GM23338 (cell line): Measurements from ENCODE around the gene VPS45. TPM values are rescaled to one million over a fixed set of nuclear protein-coding genes. Genes with fewer than 3 reads are reported as not detected.

Experiments used
- ATAC-seq: fragments of 200-7000 bp; cut with Tn5 transposase; 3 replicates; pipeline ENCODE4 v1.9.1; 2020
- DNase-seq: peaks from one replicate; pipeline ENCODE4 v3.0.0-alpha.2; 2015; ENCODE audit warnings: low spot score
- H2AFZ ChIP-seq: fragments of 200-600 bp; sonication (generic); 2 replicates; pipeline ENCODE4 v1.8.0; 2016; ENCODE audit warnings: antibody characterized with exemption, mild to moderate bottlenecking, moderate library complexity
- H3F3A ChIP-seq: fragments of 200-600 bp; sonication (generic); replicated peaks from 2 replicates; pipeline ENCODE4 v1.8.0; 2017; ENCODE audit warnings: antibody characterized with exemption, mixed run types, low read depth
- H3K27ac ChIP-seq: fragments of 200-600 bp; sonication (generic); 2 replicates; pipeline ENCODE4 v1.6.1; 2016; ENCODE audit warnings: low read depth
- H3K27me3 ChIP-seq: fragments of 200-600 bp; sonication (generic); 2 replicates; pipeline ENCODE4 v1.8.0; 2016; ENCODE audit warnings: mild to moderate bottlenecking, mixed run types, moderate library complexity; ENCODE audit not compliant: insufficient read depth
- H3K36me3 ChIP-seq: fragments of 200-600 bp; sonication (generic); 2 replicates; pipeline ENCODE4 v1.8.0; 2016; ENCODE audit warnings: mild to moderate bottlenecking; ENCODE audit not compliant: insufficient read depth
- H3K4me1 ChIP-seq: fragments of 200-600 bp; sonication (generic); 2 replicates; pipeline ENCODE4 v1.8.0; 2016; ENCODE audit warnings: mild to moderate bottlenecking, moderate library complexity; ENCODE audit not compliant: insufficient read depth
- H3K4me2 ChIP-seq: fragments of 200-600 bp; sonication (generic); 2 replicates; pipeline ENCODE4 v1.7.1; 2017; ENCODE audit warnings: mixed run types
- H3K4me3 ChIP-seq: fragments of 200-600 bp; sonication (generic); 2 replicates; pipeline ENCODE4 v1.6.1; 2016; ENCODE audit warnings: mixed run types
- H3K79me2 ChIP-seq: fragments of 200-600 bp; sonication (generic); replicated peaks from 2 replicates; pipeline ENCODE4 v1.8.0; 2017; ENCODE audit warnings: mild to moderate bottlenecking; ENCODE audit not compliant: insufficient read depth
- H3K9me2 ChIP-seq: fragments of 200-600 bp; sonication (generic); 2 replicates; pipeline ENCODE4 v1.8.0; 2017; ENCODE audit not compliant: insufficient read depth
- H4K20me1 ChIP-seq: fragments of 200-600 bp; sonication (generic); replicated peaks from 2 replicates; pipeline ENCODE4 v1.8.0; 2017; ENCODE audit warnings: mild to moderate bottlenecking; ENCODE audit not compliant: insufficient read depth
- H3K27ac Mint-ChIP-seq: 2 replicates; pipeline ENCODE4 v1.8.0; 2020; ENCODE audit warnings: inconsistent platforms, mild to moderate bottlenecking, moderate library complexity, mixed read lengths
- H3K27me3 Mint-ChIP-seq: 3 replicates; pipeline ENCODE4 v1.8.0; 2022; ENCODE audit warnings: low read depth, mild to moderate bottlenecking, moderate library complexity, mixed read lengths, inconsistent platforms; ENCODE audit not compliant: insufficient read depth, poor library complexity
- H3K36me3 Mint-ChIP-seq: 3 replicates; pipeline ENCODE4 v1.8.0; 2021; ENCODE audit warnings: low read depth, mild to moderate bottlenecking, inconsistent platforms, moderate library complexity, mixed read lengths
- H3K4me1 Mint-ChIP-seq: 3 replicates; pipeline ENCODE4 v1.8.0; 2020; ENCODE audit warnings: mild to moderate bottlenecking, inconsistent platforms, mixed read lengths
- H3K4me3 Mint-ChIP-seq: 3 replicates; pipeline ENCODE4 v1.8.0; 2021; ENCODE audit warnings: moderate library complexity, mild to moderate bottlenecking, inconsistent platforms, mixed read lengths
- H3K9me3 Mint-ChIP-seq: 3 replicates; pipeline ENCODE4 v1.8.0; 2020; ENCODE audit warnings: moderate library complexity, mild to moderate bottlenecking, inconsistent platforms, mixed read lengths
- EZH2 ChIP-seq: fragments of 200-600 bp; sonication (generic); IDR thresholded peaks from one replicate; pipeline ENCODE4 v1.8.0; 2017; ENCODE audit warnings: antibody characterized with exemption, mild to moderate bottlenecking, low read depth; ENCODE audit not compliant: unreplicated experiment
- JUNB ChIP-seq: IDR thresholded peaks from one replicate; pipeline ENCODE4 v1.6.1; 2016; ENCODE audit warnings: antibody characterized with exemption; ENCODE audit not compliant: unreplicated experiment
- POLR2AphosphoS5 ChIP-seq: IDR thresholded peaks from 2 replicates; pipeline ENCODE4 v1.6.1; 2016; ENCODE audit warnings: antibody characterized with exemption, low read depth
- polyA plus RNA-seq: library from polyadenylated mRNA; unstranded; fragments of >200 nt; fragmentation: Nextera tagmentation; extraction: Ambion mirVana; gene quantifications from 2 replicates; pipeline ENCODE4 v1.2.1, GENCODE V29; 2016
- total RNA-seq: library from RNA; depleted of rRNA; stranded (reverse); fragments of >200 nt; shearing (Covaris generic); gene quantifications from 2 replicates; pipeline ENCODE4 v1.2.3, GENCODE V29; 2014
- TF ChIP-seq, protein P1 (sequence below): IDR thresholded peaks from one replicate; pipeline ENCODE4 v1.6.1; 2018; ENCODE audit warnings: antibody characterized with exemption; ENCODE audit not compliant: unreplicated experiment
- TF ChIP-seq, protein P2 (sequence below): IDR thresholded peaks from 2 replicates; pipeline ENCODE4 v1.6.1; 2016; ENCODE audit warnings: antibody characterized with exemption

Gene VPS45
- total and polyA plus RNA-seq, 2 experiments from 2014 or later, result 23.5 to 37.5 TPM

DNA sequence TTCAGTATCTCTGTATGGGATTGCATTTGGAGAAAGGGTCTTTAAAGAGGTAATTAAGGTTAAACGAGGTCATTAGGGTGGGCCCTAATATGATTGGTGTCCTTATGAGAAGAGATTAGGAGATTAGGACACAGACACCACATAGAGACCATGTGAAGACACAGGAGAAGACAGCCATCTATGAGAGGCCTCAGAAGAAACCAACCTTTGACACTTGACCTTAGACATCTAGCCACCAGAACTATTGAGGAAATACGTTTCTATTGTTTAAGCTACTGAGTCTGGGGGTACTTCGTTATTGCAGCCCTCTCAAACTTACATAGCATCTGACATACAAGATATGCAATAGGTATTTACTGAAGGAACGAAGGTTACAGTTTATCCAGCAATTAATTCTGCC lies 7.3 kb upstream of the VPS45 start (continued):
- TF ChIP-seq, protein P1, sequence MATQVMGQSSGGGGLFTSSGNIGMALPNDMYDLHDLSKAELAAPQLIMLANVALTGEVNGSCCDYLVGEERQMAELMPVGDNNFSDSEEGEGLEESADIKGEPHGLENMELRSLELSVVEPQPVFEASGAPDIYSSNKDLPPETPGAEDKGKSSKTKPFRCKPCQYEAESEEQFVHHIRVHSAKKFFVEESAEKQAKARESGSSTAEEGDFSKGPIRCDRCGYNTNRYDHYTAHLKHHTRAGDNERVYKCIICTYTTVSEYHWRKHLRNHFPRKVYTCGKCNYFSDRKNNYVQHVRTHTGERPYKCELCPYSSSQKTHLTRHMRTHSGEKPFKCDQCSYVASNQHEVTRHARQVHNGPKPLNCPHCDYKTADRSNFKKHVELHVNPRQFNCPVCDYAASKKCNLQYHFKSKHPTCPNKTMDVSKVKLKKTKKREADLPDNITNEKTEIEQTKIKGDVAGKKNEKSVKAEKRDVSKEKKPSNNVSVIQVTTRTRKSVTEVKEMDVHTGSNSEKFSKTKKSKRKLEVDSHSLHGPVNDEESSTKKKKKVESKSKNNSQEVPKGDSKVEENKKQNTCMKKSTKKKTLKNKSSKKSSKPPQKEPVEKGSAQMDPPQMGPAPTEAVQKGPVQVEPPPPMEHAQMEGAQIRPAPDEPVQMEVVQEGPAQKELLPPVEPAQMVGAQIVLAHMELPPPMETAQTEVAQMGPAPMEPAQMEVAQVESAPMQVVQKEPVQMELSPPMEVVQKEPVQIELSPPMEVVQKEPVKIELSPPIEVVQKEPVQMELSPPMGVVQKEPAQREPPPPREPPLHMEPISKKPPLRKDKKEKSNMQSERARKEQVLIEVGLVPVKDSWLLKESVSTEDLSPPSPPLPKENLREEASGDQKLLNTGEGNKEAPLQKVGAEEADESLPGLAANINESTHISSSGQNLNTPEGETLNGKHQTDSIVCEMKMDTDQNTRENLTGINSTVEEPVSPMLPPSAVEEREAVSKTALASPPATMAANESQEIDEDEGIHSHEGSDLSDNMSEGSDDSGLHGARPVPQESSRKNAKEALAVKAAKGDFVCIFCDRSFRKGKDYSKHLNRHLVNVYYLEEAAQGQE, result no peak
- no peak for TF ChIP-seq POLR2AphosphoS5

DNA sequence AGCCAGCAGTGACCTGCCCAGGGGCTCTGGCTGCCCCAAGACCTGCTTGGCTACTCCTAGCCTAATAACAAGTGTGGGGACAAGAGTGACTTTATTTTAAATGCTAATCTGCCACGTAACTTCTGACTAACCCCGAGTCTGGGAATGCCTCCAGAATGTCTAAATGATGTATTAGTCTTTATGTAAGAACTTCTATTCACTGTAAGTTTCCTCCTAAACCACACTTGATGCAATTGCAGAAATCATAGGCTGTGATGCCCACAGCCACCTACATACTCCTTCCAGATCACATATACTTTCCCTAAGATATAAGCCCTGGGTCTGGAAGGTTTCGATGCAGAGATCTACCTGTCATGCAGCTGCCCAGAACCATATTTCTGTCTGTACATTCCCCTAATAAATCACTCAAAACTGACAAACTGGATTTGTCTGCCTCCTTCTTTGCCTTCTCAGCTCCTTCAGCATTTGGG lies 5.9 kb upstream of the VPS45 start:
- no peak overlapping the region for H3K27ac Mint-ChIP-seq
- H3K9me2 ChIP-seq, result no peaks in the 10 kb centered on the region
- no peaks in the 10 kb centered on the region for H3K36me3 Mint-ChIP-seq
- H2AFZ ChIP-seq, result no peak overlapping the region
- no peak overlapping the region for H3K4me2 ChIP-seq
- peaks cover 5% of the 10 kb centered on the region; the same call in 2 of the 3 replicates for H3K4me1 Mint-ChIP-seq
- no peaks in the 10 kb centered on the region for H3K27me3 Mint-ChIP-seq
- no peaks in the 10 kb centered on the region for H3K9me3 Mint-ChIP-seq
- H3K36me3 ChIP-seq, result no peaks in the 10 kb centered on the region
- H3K27me3 ChIP-seq, result no peaks in the 10 kb centered on the region
- H3K79me2 ChIP-seq, result no peaks in the 10 kb centered on the region
- H3K27ac ChIP-seq, result no peak overlapping the region
- no peak overlapping the region for H3K4me3 Mint-ChIP-seq
- no peaks in the 10 kb centered on the region for H4K20me1 ChIP-seq
- no peaks in the 10 kb centered on the region for H3K4me1 ChIP-seq
- H3F3A ChIP-seq, result no peaks in the 10 kb centered on the region
- DNase-seq (no peak), ATAC-seq (no peak)
- no peak overlapping the region for H3K4me3 ChIP-seq
- TF ChIP-seq JUNB, result no peak
- TF ChIP-seq, protein P2, sequence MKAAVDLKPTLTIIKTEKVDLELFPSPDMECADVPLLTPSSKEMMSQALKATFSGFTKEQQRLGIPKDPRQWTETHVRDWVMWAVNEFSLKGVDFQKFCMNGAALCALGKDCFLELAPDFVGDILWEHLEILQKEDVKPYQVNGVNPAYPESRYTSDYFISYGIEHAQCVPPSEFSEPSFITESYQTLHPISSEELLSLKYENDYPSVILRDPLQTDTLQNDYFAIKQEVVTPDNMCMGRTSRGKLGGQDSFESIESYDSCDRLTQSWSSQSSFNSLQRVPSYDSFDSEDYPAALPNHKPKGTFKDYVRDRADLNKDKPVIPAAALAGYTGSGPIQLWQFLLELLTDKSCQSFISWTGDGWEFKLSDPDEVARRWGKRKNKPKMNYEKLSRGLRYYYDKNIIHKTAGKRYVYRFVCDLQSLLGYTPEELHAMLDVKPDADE, result no peak
- TF ChIP-seq, protein P1, result no peak

DNA sequence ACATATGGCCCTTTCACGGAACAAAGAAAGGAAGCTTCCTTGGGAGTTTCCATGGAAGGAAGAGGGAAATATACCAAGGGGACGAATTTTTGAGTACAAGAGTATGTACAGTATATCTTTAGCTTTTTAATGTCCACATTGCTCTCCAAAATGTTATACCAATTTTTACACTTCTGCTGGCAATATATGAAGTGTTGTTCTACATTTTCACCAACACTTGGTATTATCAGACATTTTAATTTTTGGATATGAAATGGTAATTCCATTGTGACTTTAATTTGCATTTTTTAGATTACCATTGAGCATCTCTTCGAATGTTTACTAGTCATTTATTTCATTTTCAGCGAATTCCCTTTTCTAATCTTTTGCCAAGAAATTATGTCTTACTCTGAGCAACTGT lies 5.5 kb upstream of the VPS45 start:
- no peak overlapping the region for H3K4me3 ChIP-seq
- H3K79me2 ChIP-seq, result no peaks in the 10 kb centered on the region
- no peaks in the 10 kb centered on the region for H3K27me3 ChIP-seq
- no peaks in the 10 kb centered on the region for H3K36me3 ChIP-seq
- no peaks in the 10 kb centered on the region for H4K20me1 ChIP-seq
- DNase-seq, result no peak
- no peak overlapping the region for H3K4me3 Mint-ChIP-seq
- no peak for TF ChIP-seq EZH2
- no peaks in the 10 kb centered on the region for H3K9me3 Mint-ChIP-seq
- H3K27ac ChIP-seq, result no peak overlapping the region
- H3K27ac Mint-ChIP-seq, result no peak overlapping the region
- no peaks in the 10 kb centered on the region for H3K36me3 Mint-ChIP-seq
- no peaks in the 10 kb centered on the region for H3F3A ChIP-seq
- no peaks in the 10 kb centered on the region for H3K4me1 ChIP-seq
- no peak for ATAC-seq
- H3K4me1 Mint-ChIP-seq, result peaks cover 6% of the 10 kb centered on the region; the same call in 2 of the 3 replicates
- no peaks in the 10 kb centered on the region for H3K9me2 ChIP-seq
- H2AFZ ChIP-seq, result no peak overlapping the region
- H3K27me3 Mint-ChIP-seq, result peaks cover under 1% of the 10 kb centered on the region
- H3K4me2 ChIP-seq, result no peak overlapping the region
